HepG2 (cell line): ENCODE measurements around the gene IGF2BP1. TPM values are rescaled to one million over a fixed set of nuclear protein-coding genes. Genes with fewer than 3 reads are reported as not detected.

ENCODE experiments used
- HMG20B ChIP-seq: conservative IDR thresholded peaks from 2 replicates; pipeline ENCODE4 v1.6.1; 2016; ENCODE audit warnings: missing genetic modification reagents, missing compliant biosample characterization
- MBNL3 ChIP-seq: fragments of 250-450 bp; sonication (Bioruptor Pico); conservative IDR thresholded peaks from 2 replicates; pipeline ENCODE4 v1.8.0; 2022; ENCODE audit warnings: mild to moderate bottlenecking, inconsistent platforms
- MEF2D ChIP-seq: sonication (generic); formaldehyde crosslinking; IDR thresholded peaks from 2 replicates; pipeline ENCODE4 v1.5.1; 2020; ENCODE audit warnings: mild to moderate bottlenecking, missing genetic modification reagents
- MTF2 ChIP-seq: sonication (generic); formaldehyde crosslinking; IDR thresholded peaks from 2 replicates; pipeline ENCODE4 v1.5.0; 2020; ENCODE audit warnings: missing genetic modification reagents, borderline replicate concordance
- NCOA1 ChIP-seq: sonication (generic); formaldehyde crosslinking; IDR thresholded peaks from 2 replicates; pipeline ENCODE4 v1.9.0; 2021; ENCODE audit warnings: missing genetic modification reagents
- NFIB ChIP-seq: sonication (generic); formaldehyde crosslinking; IDR thresholded peaks from 2 replicates; pipeline ENCODE4 v1.9.0; 2021; ENCODE audit warnings: missing genetic modification reagents, mild to moderate bottlenecking, borderline replicate concordance
- PHF20 ChIP-seq: sonication (generic); formaldehyde crosslinking; IDR thresholded peaks from 2 replicates; pipeline ENCODE4 v1.5.0; 2020; ENCODE audit warnings: mild to moderate bottlenecking, missing genetic modification reagents
- POGZ ChIP-seq: sonication (generic); formaldehyde crosslinking; IDR thresholded peaks from 2 replicates; pipeline ENCODE4 v1.4.0; 2020; ENCODE audit warnings: mild to moderate bottlenecking, missing genetic modification reagents
- TCF7L2 ChIP-seq: IDR thresholded peaks from 2 replicates; pipeline ENCODE4 v1.6.1; 2011; ENCODE audit warnings: mild to moderate bottlenecking, low read depth, low read length, moderate library complexity
- TFAP4 ChIP-seq: sonication (generic); IDR thresholded peaks from 2 replicates; pipeline ENCODE4 v1.6.1; 2016; ENCODE audit warnings: low read depth, borderline replicate concordance
- TRAFD1 ChIP-seq: sonication (generic); formaldehyde crosslinking; IDR thresholded peaks from 2 replicates; pipeline ENCODE4 v1.5.1; 2020; ENCODE audit warnings: missing genetic modification reagents, mild to moderate bottlenecking, borderline replicate concordance
- ZBTB7A ChIP-seq: sonication (generic); formaldehyde crosslinking; IDR thresholded peaks from 2 replicates; pipeline ENCODE4 v1.8.0; 2022; ENCODE audit warnings: mild to moderate bottlenecking, missing genetic modification reagents
- ZBTB7B ChIP-seq: sonication (generic); formaldehyde crosslinking; IDR thresholded peaks from 2 replicates; pipeline ENCODE4 v1.4.0; 2020; ENCODE audit warnings: missing genetic modification reagents
- ZFP36 ChIP-seq: fragments of 150-350 bp; IDR thresholded peaks from 2 replicates; pipeline ENCODE4 v1.6.1; 2018; ENCODE audit warnings: borderline replicate concordance, low read length, low read depth; ENCODE audit not compliant: partially characterized antibody
- ZFP90 ChIP-seq: sonication (generic); formaldehyde crosslinking; IDR thresholded peaks from 2 replicates; pipeline ENCODE4 v1.8.0; 2022; ENCODE audit warnings: missing genetic modification reagents, mild to moderate bottlenecking, inconsistent platforms, borderline replicate concordance
- ZMYM3 ChIP-seq: sonication (generic); formaldehyde crosslinking; IDR thresholded peaks from 2 replicates; pipeline ENCODE4 v1.5.1; 2020; ENCODE audit warnings: mild to moderate bottlenecking, missing genetic modification reagents
- ZNF446 ChIP-seq: sonication (generic); formaldehyde crosslinking; IDR thresholded peaks from 2 replicates; pipeline ENCODE4 v1.5.0; 2020; ENCODE audit warnings: mild to moderate bottlenecking, missing genetic modification reagents
- ZNF501 ChIP-seq: sonication (generic); formaldehyde crosslinking; IDR thresholded peaks from 2 replicates; pipeline ENCODE4 v1.5.1; 2020; ENCODE audit warnings: mild to moderate bottlenecking, moderate library complexity, missing genetic modification reagents
- ZNF598 ChIP-seq: sonication (generic); formaldehyde crosslinking; IDR thresholded peaks from 2 replicates; pipeline ENCODE4 v1.5.1; 2020; ENCODE audit warnings: mild to moderate bottlenecking, missing genetic modification reagents, borderline replicate concordance
- ZNF629 ChIP-seq: sonication (generic); formaldehyde crosslinking; conservative IDR thresholded peaks from 2 replicates; pipeline ENCODE4 v1.5.0; 2020; ENCODE audit warnings: missing genetic modification reagents
- ZNF687 ChIP-seq: sonication (generic); formaldehyde crosslinking; IDR thresholded peaks from 2 replicates; pipeline ENCODE4 v1.5.1; 2020; ENCODE audit warnings: mild to moderate bottlenecking, missing genetic modification reagents, moderate library complexity
- ZNF776 ChIP-seq: sonication (generic); formaldehyde crosslinking; IDR thresholded peaks from 2 replicates; pipeline ENCODE4 v1.4.0; 2020; ENCODE audit warnings: mild to moderate bottlenecking, missing genetic modification reagents
- polyA plus RNA-seq, 8 experiments: library from polyadenylated mRNA; depleted of rRNA in 3 of 8; stranded (reverse) in 7 of 8; unstranded in 1 of 8; fragments of >200 nt; fragmentation: Illumina TruSeq in 4 of 8; extraction: Trizol in 4 of 8; gene quantifications; 2 replicates each; pipeline versions ENCODE4 v1.2.1 to v1.2.3, GENCODE V29; 2011 to 2016; ENCODE audit warnings: low read depth in 4 of 8, missing spikeins in 1 of 8, mixed read lengths in 1 of 8; ENCODE audit not compliant: insufficient read depth in 1 of 8
- total RNA-seq, 5 experiments: library from RNA; depleted of rRNA; stranded (reverse); fragments of >200 nt; fragmentation: Illumina TruSeq; extraction: Trizol; gene quantifications; 2 replicates each; pipeline ENCODE4 v1.2.3, GENCODE V29; 2016; ENCODE audit warnings: low read depth in 1 of 5

IGF2BP1 gene
- total and polyA plus RNA-seq, 2 of the 13 experiments (the other 11 are each of a cell fraction or from before 2014, with no cell fraction given) = 29.7 to 75.1 TPM

GRCh38 chr17:48970865-48971687, 26.1 kb upstream of the IGF2BP1 start (continued):
- TF ChIP-seq ZFP90 (peak; percentile 77; the same call in 1 of the 2 replicates), MTF2 (no peak), NCOA1 (no peak), NFIB (CRISPR knock-in tag) (no peak; the same call in 1 of the 2 replicates), ZFP36 (no peak), ZNF776 (CRISPR knock-in tag) (no peak), ZNF598 (0 out of 2 replicates have a peak, but pooled peaks have one; percentile 15), PHF20 (CRISPR knock-in tag) (no peak), TCF7L2 (peak; percentile 69), ZNF629 (peak; percentile 68), ZNF687 (CRISPR knock-in tag) (peak; percentile 85), MBNL3 (CRISPR knock-in tag) (no peak), MEF2D (CRISPR knock-in tag) (no peak), ZNF501 (CRISPR knock-in tag) (peak; percentile 64), ZMYM3 (CRISPR knock-in tag) (peak; percentile 97), TFAP4 (no peak), TRAFD1 (no peak), ZBTB7A (CRISPR knock-in tag) (peak; percentile 66; the same call in 1 of the 2 replicates), POGZ (peak; percentile 75), ZNF446 (CRISPR knock-in tag) (no peak), HMG20B (CRISPR knock-in tag) (peak; percentile 71), ZBTB7B (CRISPR knock-in tag) (peak; percentile 90)
